ENCODE results near the gene PDXK. TPM values are rescaled to one million over a fixed set of nuclear protein-coding genes. Genes with fewer than 3 reads are reported as not detected.
A peak's percentile ranks its signal among the peaks of the same experiment; 100 is the strongest.

The PDXK gene
- total RNA-seq, 1 donor from 2014 or later = 54.0 TPM

GRCh38 chr21:43720539-43721166 is 1.7 kb downstream of the PDXK start:
- peaks cover 18% of the 10 kb centered on the region for H3K4me1 Mint-ChIP-seq
- peak overlapping the region; percentile 84 for H3K4me3 Mint-ChIP-seq
- Histone ChIP-seq H3F3A (ENCODE audit: low read depth) (no peaks in the 10 kb centered on the region), H3K27ac (no peak overlapping the region), H2AFZ (replicated peaks) (no peak overlapping the region), H4K20me1 (ENCODE audit: low read depth) (peaks cover 18% of the 10 kb centered on the region), H3K79me2 (ENCODE audit: low read depth) (peaks cover 16% of the 10 kb centered on the region), H3K4me2 (peak overlapping the region; percentile 96), H3K4me1 (peaks cover 13% of the 10 kb centered on the region), H3K9ac (no peak overlapping the region), H3K9me3 (ENCODE audit: low read depth) (no peaks in the 10 kb centered on the region), H3K4me3 (peak overlapping the region; percentile 100), H3K27me3 (peaks cover 41% of the 10 kb centered on the region), H3K36me3 (no peaks in the 10 kb centered on the region)
- DNase-seq (ENCODE audit: low spot score) = no peak
- H3K27ac Mint-ChIP-seq = no peak overlapping the region
- H3K27me3 Mint-ChIP-seq (ENCODE audit: insufficient read depth, low read depth) = peaks cover 13% of the 10 kb centered on the region
- no peak for TF ChIP-seq EZH2phosphoT487 (IDR thresholded peaks at IDR 0.05)
- no peak for TF ChIP-seq CTCF (IDR thresholded peaks at IDR 0.05)
- no peak for TF ChIP-seq EZH2 (IDR thresholded peaks at IDR 0.05)
- no peaks in the 10 kb centered on the region for H3K9me3 Mint-ChIP-seq
- no peaks in the 10 kb centered on the region for H3K36me3 Mint-ChIP-seq

DNA sequence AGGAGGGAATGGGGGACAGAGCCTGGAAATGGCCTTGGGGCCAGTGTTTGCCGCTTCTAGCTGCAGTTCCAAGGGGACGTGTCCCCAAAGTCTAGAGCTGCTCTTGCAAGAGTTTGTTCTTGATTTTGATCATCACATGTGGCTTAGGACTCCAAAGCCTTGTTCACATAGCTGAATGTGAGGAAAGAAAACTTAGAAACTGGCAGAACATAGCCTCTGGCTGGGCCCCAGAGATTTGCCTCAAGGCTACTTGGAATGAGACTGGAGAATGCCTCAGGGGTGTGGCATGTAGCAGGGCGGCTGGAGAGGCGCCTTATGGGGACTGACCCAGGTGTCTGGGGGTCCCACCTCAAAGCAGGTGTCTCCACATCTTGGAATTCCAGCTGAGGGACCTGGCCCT is 2.3 kb downstream of the PDXK start:
- Mint-ChIP-seq H3K4me1 (peaks cover 21% of the 10 kb centered on the region), H3K36me3 (no peaks in the 10 kb centered on the region), H3K9me3 (no peaks in the 10 kb centered on the region), H3K27ac (no peak overlapping the region), H3K4me3 (peak overlapping the region; percentile 84), H3K27me3 (ENCODE audit: insufficient read depth, low read depth) (peaks cover 13% of the 10 kb centered on the region)
- no peak overlapping the region for H3K9ac ChIP-seq
- no peaks in the 10 kb centered on the region for H3F3A ChIP-seq (ENCODE audit: low read depth)
- peaks cover 13% of the 10 kb centered on the region for H3K4me1 ChIP-seq
- H3K9me3 ChIP-seq (ENCODE audit: low read depth) = no peaks in the 10 kb centered on the region
- H3K4me2 ChIP-seq = no peak overlapping the region
- TF ChIP-seq CTCF (IDR thresholded peaks at IDR 0.05) (no peak), EZH2 (IDR thresholded peaks at IDR 0.05) (no peak), EZH2phosphoT487 (IDR thresholded peaks at IDR 0.05) (no peak)
- peaks cover 41% of the 10 kb centered on the region for H3K27me3 ChIP-seq
- H3K27ac ChIP-seq = no peak overlapping the region
- peaks cover 16% of the 10 kb centered on the region for H3K79me2 ChIP-seq (ENCODE audit: low read depth)
- H3K36me3 ChIP-seq = no peaks in the 10 kb centered on the region
- H3K4me3 ChIP-seq = no peak overlapping the region
- no peak for DNase-seq (ENCODE audit: low spot score)
- peaks cover 18% of the 10 kb centered on the region for H4K20me1 ChIP-seq (ENCODE audit: low read depth)
- no peak overlapping the region for H2AFZ ChIP-seq (replicated peaks)

GRCh38 chr21:43721939-43722338 is 3.0 kb downstream of the PDXK start:
- Histone ChIP-seq H3K4me2 (no peak overlapping the region), H4K20me1 (ENCODE audit: low read depth) (peaks cover 18% of the 10 kb centered on the region), H3K79me2 (ENCODE audit: low read depth) (peaks cover 16% of the 10 kb centered on the region), H3K9ac (no peak overlapping the region), H3K27ac (no peak overlapping the region), H3K27me3 (peaks cover 41% of the 10 kb centered on the region), H3K36me3 (no peaks in the 10 kb centered on the region), H3K4me1 (peaks cover 13% of the 10 kb centered on the region), H2AFZ (replicated peaks) (no peak overlapping the region), H3F3A (ENCODE audit: low read depth) (no peaks in the 10 kb centered on the region), H3K4me3 (no peak overlapping the region), H3K9me3 (ENCODE audit: low read depth) (no peaks in the 10 kb centered on the region)
- H3K36me3 Mint-ChIP-seq = no peaks in the 10 kb centered on the region
- no peak for DNase-seq (ENCODE audit: low spot score)
- no peaks in the 10 kb centered on the region for H3K9me3 Mint-ChIP-seq
- H3K27me3 Mint-ChIP-seq (ENCODE audit: insufficient read depth, low read depth) = peaks cover 13% of the 10 kb centered on the region
- peak overlapping the region; percentile 48 for H3K4me3 Mint-ChIP-seq
- no peak for TF ChIP-seq EZH2 (IDR thresholded peaks at IDR 0.05)
- TF ChIP-seq EZH2phosphoT487 (IDR thresholded peaks at IDR 0.05) = no peak
- no peak for TF ChIP-seq CTCF (IDR thresholded peaks at IDR 0.05)
- H3K4me1 Mint-ChIP-seq = peaks cover 22% of the 10 kb centered on the region
- H3K27ac Mint-ChIP-seq = no peak overlapping the region
